NCI-H82 (cell line): ENCODE data around the gene INTS13.
"Not testable (repeated sequence)": the region's sequence is repeated elsewhere in the genome, so short reads cannot be mapped to it uniquely, and the experiment has no call there.

Experiments used
- DNase-seq: peaks from one replicate; lab custom pipeline; 2025; lab: John Stamatoyannopoulos, UW

The INTS13 gene

GRCh38 chr12:26870491-26871419 lies 67.0 kb downstream of the INTS13 start:
- DNase-seq, result peak; percentile 29

- no peak for DNase-seq
These were observed 67.8 kb downstream of the INTS13 start for GRCh38 chr12:26869908-26870459.

GRCh38 chr12:26869104-26869494 lies 68.7 kb downstream of the INTS13 start:
- no peak for DNase-seq

- DNase-seq, result no peak
These were observed 69.2 kb downstream of the INTS13 start for GRCh38 chr12:26868447-26869103.

- no peak for DNase-seq
These were observed 70.7 kb downstream of the INTS13 start for GRCh38 chr12:26867080-26867479.

- DNase-seq, result peak; percentile 50
These were observed 74.3 kb downstream of the INTS13 start for GRCh38 chr12:26863515-26863914.

- not testable (repeated sequence) for DNase-seq
These were observed 75.0 kb downstream of the INTS13 start for GRCh38 chr12:26862787-26863186.

GRCh38 chr12:26861690-26862089 lies 76.1 kb downstream of the INTS13 start:
- DNase-seq, result no peak

- DNase-seq, result no peak
These were observed 80.2 kb downstream of the INTS13 start for GRCh38 chr12:26857465-26858176.

GRCh38 chr12:26855337-26855736 lies 82.4 kb downstream of the INTS13 start:
- DNase-seq, result no peak
